Measurements from ENCODE around the gene L3MBTL4.

GRCh38 chr18:6205706-6206105, 209.0 kb downstream of the L3MBTL4 start:
- no peak for TF ChIP-seq GATA3 (IDR thresholded peaks at IDR 0.05; ENCODE audit: low read depth, low read length)
- no peak for TF ChIP-seq GATA2 (IDR thresholded peaks at IDR 0.05; ENCODE audit: low read depth, low read length)
